SW 1271 (cell line): ENCODE measurements around the gene YRDC.

Source experiments
- DNase-seq, 2 experiments: peaks; one replicate each; lab custom pipeline; 2025; lab: John Stamatoyannopoulos, UW

The YRDC gene

GRCh38 chr1:37807555-37808368 lies at the start of gene YRDC, which contains the start of gene C1orf122:
Gene YRDC (minus strand): TSS chr1:37808208. CDS start chr1:37808180, 28 bp downstream.
Gene C1orf122 (plus strand): TSS chr1:37807790. CDS start chr1:37808405, 615 bp downstream.
- peak; percentile 74 to 81 for DNase-seq

DNA sequence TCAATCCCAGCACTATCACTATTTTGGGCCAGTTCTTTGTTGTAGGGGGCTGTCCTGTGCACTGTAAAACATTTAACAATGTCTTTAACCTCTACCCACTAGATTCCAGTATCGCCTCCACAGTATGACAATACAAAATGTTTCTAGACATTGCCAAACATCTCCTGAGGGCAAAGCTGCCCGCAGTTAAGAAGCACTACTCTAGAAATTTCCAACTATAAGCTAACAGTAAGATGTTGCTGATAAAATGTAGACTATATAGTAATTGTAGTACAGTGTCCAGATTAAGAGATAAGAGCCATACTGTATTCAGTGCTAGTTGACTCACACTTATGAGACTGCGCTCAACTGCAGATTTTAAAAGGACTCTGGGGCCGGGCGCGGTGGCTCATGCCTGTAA lies 46.4 kb upstream of the YRDC start:
- DNase-seq, result no peak

- no peak for DNase-seq
Measured at GRCh38 chr1:37853157-37853556, 45.1 kb upstream of the YRDC start.

DNA sequence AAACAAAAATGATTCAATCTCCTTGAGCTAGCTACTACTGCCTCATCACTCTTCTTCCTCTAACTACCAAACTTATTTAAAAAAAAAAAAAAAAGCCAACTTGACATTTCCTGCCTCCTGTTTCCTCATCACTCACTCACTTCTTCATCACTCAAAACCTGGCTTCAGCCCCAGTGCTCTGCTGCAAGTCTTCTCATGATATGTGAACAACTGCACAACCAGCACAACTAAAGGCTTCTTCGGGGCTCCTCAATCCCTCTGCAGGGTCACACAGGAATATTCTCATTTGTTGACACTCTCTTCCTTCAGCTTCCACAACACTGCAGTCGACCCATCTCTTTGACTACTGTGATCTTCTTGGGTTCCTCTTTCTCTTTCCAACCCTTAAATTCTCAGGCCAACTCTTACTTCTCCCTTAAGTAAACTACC lies 43.8 kb upstream of the YRDC start:
- no peak for DNase-seq

DNA sequence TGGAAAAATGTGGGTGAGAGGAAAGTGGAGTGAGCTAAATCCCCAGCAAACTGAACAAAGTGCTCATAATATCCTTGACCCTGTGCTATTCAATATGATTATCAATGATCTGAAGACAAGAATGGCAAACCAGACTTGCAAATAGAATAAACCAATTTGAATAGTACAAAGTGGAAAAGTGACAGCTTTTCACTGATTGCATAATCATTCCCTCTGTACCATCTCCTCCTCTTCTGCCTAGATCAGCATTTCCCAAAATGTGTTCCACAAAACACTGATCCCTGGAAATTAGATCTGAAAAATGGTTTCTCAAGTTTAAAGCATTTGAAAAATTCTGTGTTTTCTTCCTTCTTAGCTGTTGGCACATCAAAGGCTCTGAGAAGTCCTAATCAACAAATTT lies 43.3 kb upstream of the YRDC start:
- no peak for DNase-seq

- no peak for DNase-seq
Measured at GRCh38 chr1:37850352-37850955, 42.4 kb upstream of the YRDC start.

GRCh38 chr1:37849480-37849879 lies 41.5 kb upstream of the YRDC start:
- no peak for DNase-seq

GRCh38 chr1:37846647-37847339 lies 38.8 kb upstream of the YRDC start:
- DNase-seq, result no peak

GRCh38 chr1:37845786-37846185 lies 37.8 kb upstream of the YRDC start:
- no peak for DNase-seq

GRCh38 chr1:37845049-37845646 lies 37.1 kb upstream of the YRDC start:
- DNase-seq, result no peak

DNA sequence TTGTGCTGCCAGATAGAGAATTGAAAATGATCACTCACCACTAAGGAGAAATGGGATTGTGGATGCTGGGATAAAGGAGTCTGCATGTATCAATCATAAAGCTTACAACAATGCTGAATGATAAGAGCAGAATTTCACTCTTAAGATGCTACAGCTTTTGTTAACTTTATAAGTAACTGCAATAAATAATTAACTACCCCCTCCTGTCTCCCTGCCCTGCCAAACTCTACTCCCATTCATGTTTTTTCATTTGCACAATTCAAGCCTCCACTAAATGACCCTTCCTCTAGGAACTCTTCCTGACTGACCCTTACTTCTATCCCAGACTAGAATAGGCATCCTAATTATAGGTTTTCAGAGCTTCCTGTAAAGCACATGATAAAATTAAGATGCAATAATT lies 36.5 kb upstream of the YRDC start:
- DNase-seq, result no peak

DNA sequence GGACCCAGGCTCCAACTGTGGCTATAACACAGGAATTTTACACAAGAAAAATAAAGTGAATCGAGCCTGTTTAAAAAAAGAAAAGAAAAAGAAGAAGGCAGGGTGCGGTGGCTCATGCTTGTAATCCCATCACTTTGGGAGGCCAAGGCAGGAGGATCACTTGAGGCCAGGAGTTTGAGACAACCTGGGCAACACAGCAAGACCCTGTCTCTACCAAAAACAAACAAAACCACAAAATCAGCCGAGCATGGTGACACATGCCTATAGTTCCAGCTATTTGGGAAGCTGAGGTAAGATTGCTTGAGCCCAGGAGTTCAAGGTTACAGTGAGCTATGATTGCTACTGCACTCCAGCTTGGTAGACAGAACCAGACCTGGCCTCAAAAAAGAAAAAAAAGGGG lies 33.6 kb upstream of the YRDC start:
- DNase-seq, result no peak

GRCh38 chr1:37840711-37841110 lies 32.7 kb upstream of the YRDC start:
- no peak for DNase-seq

GRCh38 chr1:37839676-37840075 lies 31.7 kb upstream of the YRDC start:
- DNase-seq, result no peak

DNA sequence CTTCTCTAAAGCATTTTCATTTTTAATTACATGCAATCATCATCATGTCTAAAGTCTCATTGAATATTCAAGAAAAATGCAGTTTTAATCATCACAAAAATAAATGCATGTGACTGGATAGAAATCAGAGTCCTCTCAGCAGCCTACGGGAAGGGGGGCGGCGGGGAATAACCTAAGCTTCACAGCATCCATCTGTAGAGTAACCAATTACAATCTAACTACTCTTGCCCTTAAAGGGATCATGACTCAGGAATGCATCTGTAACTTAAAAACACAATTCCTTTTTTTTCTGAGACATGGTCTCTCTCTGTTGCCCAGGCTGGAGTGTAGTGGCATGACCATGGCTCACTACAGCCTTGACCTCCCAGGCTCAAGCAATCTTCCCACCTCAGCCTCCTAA lies 28.8 kb upstream of the YRDC start:
- no peak for DNase-seq

GRCh38 chr1:37831809-37832208 lies 23.8 kb upstream of the YRDC start:
- no peak for DNase-seq

GRCh38 chr1:37831109-37831508 lies 23.1 kb upstream of the YRDC start:
- DNase-seq, result no peak

GRCh38 chr1:37828410-37829074 lies 20.5 kb upstream of the YRDC start:
- DNase-seq, result no peak

DNA sequence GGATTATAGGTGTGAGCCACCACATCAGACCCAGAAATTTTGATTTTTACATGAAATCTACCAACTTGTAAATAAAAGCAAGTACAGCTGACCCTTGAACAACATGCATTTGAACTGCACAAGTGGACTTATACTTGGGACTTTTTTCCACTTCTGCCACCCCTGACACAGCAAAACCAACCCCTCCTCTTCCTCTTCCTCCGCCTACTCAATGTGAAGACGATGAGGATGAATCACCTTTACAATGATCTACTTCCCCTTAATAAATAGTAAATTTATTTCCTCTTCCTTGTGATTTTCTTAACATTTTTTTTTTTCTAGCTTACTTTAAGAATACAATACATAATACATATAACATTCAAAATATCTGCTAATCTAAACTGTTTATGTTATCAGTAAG lies 17.5 kb upstream of the YRDC start:
- no peak for DNase-seq

GRCh38 chr1:37824001-37824400 lies 16.0 kb upstream of the YRDC start:
- no peak for DNase-seq

- no peak for DNase-seq
Measured at GRCh38 chr1:37822906-37823815, 15.2 kb upstream of the YRDC start.
